KMS-11 (cell line): ENCODE measurements around the gene STT3B.

Source experiments
- H2AFZ ChIP-seq: fragments of 200-600 bp; sonication (generic); 2 replicates; pipeline ENCODE4 v1.6.1; 2016; ENCODE audit warnings: antibody characterized with exemption, mixed run types, low read depth
- H3K27ac ChIP-seq: fragments of 200-600 bp; sonication (generic); 2 replicates; pipeline ENCODE4 v1.6.1; 2016; ENCODE audit warnings: mild to moderate bottlenecking, mixed run types
- H3K27me3 ChIP-seq: fragments of 200-600 bp; sonication (generic); 2 replicates; pipeline ENCODE4 v1.6.1; 2017; ENCODE audit warnings: mild to moderate bottlenecking, low read depth, mixed run types, moderate library complexity; ENCODE audit not compliant: insufficient read depth
- H3K36me3 ChIP-seq: fragments of 200-600 bp; sonication (generic); 2 replicates; pipeline ENCODE4 v1.6.1; 2017; ENCODE audit warnings: mild to moderate bottlenecking, mixed run types; ENCODE audit not compliant: insufficient read depth
- H3K4me1 ChIP-seq: fragments of 200-600 bp; sonication (generic); 2 replicates; pipeline ENCODE4 v1.6.1; 2016; ENCODE audit warnings: mild to moderate bottlenecking, low read depth, mixed run types; ENCODE audit not compliant: poor library complexity, severe bottlenecking
- H3K4me2 ChIP-seq: fragments of 200-600 bp; sonication (generic); 2 replicates; pipeline ENCODE4 v1.7.0; 2016; ENCODE audit warnings: mild to moderate bottlenecking, mixed run types
- H3K4me3 ChIP-seq: fragments of 200-600 bp; sonication (generic); IDR thresholded peaks from 2 replicates; pipeline ENCODE4 v1.6.1; 2017; ENCODE audit warnings: low read depth, low read length, mixed read lengths; ENCODE audit not compliant: insufficient read depth
- H3K79me2 ChIP-seq: fragments of 200-600 bp; sonication (generic); 2 replicates; pipeline ENCODE4 v1.6.1; 2016; ENCODE audit warnings: low read depth, mixed run types; ENCODE audit not compliant: insufficient read depth
- H3K9ac ChIP-seq: fragments of 200-600 bp; sonication (generic); 2 replicates; pipeline ENCODE4 v1.6.1; 2016; ENCODE audit warnings: mild to moderate bottlenecking, mixed run types
- H4K20me1 ChIP-seq: fragments of 200-600 bp; sonication (generic); 2 replicates; pipeline ENCODE4 v1.6.1; 2016; ENCODE audit warnings: mild to moderate bottlenecking, mixed run types; ENCODE audit not compliant: insufficient read depth
- TF ChIP-seq, protein P1 (sequence below): fragments of 200-600 bp; sonication (generic); conservative IDR thresholded peaks from 2 replicates; pipeline ENCODE4 v1.6.1; 2017; ENCODE audit warnings: low read depth, mild to moderate bottlenecking, antibody characterized with exemption, low read length, moderate library complexity, mixed read lengths

STT3B gene

DNA sequence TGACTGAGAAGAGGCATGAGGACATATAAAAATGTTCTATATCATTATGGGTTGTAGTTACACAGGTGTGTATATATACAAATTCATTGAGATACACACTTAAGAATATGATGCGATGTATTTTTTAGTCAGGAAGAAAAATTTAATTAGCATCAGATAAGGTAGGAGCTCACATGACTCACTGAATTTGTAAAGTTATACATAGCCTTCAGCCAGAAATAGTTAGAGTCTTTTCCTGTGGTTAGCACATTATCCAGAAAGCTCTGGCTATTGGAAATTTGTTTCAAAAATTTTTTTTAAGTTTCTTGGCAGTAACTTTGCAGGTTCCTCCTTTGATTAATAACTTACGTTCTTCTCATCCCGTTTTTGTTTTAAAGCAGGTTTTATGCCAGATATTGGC, 88.6 kb downstream of the STT3B start:
- H3K79me2 ChIP-seq = no peaks in the 10 kb centered on the region
- no peaks in the 10 kb centered on the region for H3K36me3 ChIP-seq
- H3K4me1 ChIP-seq = peaks cover 10% of the 10 kb centered on the region
- H4K20me1 ChIP-seq = no peaks in the 10 kb centered on the region
- no peaks in the 10 kb centered on the region for H3K27me3 ChIP-seq
- no peak overlapping the region for H3K4me2 ChIP-seq
- no peak overlapping the region for H3K9ac ChIP-seq
- H3K4me3 ChIP-seq = no peak overlapping the region
- no peak overlapping the region for H2AFZ ChIP-seq
- H3K27ac ChIP-seq = no peak overlapping the region
- TF ChIP-seq, protein P1, sequence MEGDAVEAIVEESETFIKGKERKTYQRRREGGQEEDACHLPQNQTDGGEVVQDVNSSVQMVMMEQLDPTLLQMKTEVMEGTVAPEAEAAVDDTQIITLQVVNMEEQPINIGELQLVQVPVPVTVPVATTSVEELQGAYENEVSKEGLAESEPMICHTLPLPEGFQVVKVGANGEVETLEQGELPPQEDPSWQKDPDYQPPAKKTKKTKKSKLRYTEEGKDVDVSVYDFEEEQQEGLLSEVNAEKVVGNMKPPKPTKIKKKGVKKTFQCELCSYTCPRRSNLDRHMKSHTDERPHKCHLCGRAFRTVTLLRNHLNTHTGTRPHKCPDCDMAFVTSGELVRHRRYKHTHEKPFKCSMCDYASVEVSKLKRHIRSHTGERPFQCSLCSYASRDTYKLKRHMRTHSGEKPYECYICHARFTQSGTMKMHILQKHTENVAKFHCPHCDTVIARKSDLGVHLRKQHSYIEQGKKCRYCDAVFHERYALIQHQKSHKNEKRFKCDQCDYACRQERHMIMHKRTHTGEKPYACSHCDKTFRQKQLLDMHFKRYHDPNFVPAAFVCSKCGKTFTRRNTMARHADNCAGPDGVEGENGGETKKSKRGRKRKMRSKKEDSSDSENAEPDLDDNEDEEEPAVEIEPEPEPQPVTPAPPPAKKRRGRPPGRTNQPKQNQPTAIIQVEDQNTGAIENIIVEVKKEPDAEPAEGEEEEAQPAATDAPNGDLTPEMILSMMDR = no peak

DNA sequence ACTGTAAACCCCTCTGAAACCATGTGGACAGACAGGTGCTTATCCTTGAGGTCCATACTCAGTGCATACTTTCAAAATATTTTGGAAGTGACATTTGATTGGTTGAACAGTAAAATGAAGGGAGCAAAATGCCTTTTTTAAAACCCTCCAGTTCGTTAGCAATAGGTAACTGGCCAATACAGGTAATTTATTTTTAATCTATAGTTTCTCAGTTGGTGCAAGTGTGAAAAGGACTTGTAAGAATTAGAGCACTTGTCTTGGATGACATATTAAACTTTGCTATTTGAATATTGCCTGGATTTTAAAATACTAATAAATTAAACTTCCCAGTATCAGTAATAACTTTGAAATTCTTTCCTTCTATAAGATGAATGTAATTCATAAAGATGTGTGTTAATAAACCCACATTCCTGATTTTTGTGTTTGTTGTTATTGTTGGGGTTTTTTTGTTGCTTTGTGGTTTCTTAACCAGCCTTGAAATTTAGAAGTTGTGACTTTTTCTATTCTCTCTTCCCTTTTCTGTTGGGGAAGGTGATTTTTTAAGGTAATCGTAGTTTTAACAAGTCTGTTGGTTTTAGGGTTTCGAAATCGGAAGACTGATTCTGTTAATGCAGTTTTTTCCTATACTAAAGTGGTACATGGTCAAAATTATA, 90.0 kb downstream of the STT3B start:
- no peaks in the 10 kb centered on the region for H3K36me3 ChIP-seq

GRCh38 chr3:31624083-31624709, 91.5 kb downstream of the STT3B start:
- H3K9ac ChIP-seq = no peak overlapping the region
- H3K36me3 ChIP-seq = no peaks in the 10 kb centered on the region
- H3K4me3 ChIP-seq = no peak overlapping the region
- H3K4me1 ChIP-seq = peaks cover 10% of the 10 kb centered on the region
- no peak overlapping the region for H3K27ac ChIP-seq
- no peak overlapping the region for H3K4me2 ChIP-seq
- TF ChIP-seq, protein P1 = no peak
- no peaks in the 10 kb centered on the region for H3K79me2 ChIP-seq
- H2AFZ ChIP-seq = no peak overlapping the region
- no peaks in the 10 kb centered on the region for H3K27me3 ChIP-seq
- H4K20me1 ChIP-seq = no peaks in the 10 kb centered on the region

More for the DNA sequence above, 90.0 kb downstream of the STT3B start:
- H3K4me2 ChIP-seq = no peak overlapping the region
- no peaks in the 10 kb centered on the region for H3K27me3 ChIP-seq
- H3K4me1 ChIP-seq = peaks cover 10% of the 10 kb centered on the region
- no peak overlapping the region for H3K9ac ChIP-seq
- H2AFZ ChIP-seq = no peak overlapping the region
- no peaks in the 10 kb centered on the region for H4K20me1 ChIP-seq
- no peak overlapping the region for H3K27ac ChIP-seq
- TF ChIP-seq, protein P1 = no peak
- no peaks in the 10 kb centered on the region for H3K79me2 ChIP-seq
- no peak overlapping the region for H3K4me3 ChIP-seq

DNA sequence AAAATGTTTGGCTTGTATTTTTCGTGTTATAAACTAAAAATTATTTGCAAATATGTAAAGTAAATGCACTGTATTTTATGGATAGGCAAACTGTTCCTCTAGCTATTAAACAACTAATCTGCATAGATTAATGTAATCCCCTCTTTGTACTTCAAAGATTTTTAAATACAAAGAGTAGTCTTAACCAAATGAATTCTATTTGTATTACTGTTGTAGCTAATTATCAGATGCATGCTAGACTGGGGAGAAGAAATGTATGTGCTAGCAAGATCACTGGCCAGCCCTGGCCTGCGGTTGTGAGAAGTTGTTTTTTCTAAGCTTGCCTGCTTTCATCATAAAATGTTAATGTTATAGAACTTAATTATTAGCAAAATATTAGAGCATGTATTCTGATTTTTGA, 92.6 kb downstream of the STT3B start:
- Histone ChIP-seq H3K36me3 (no peaks in the 10 kb centered on the region), H3K4me2 (no peak overlapping the region), H3K27ac (no peak overlapping the region), H3K9ac (no peak overlapping the region), H3K27me3 (no peaks in the 10 kb centered on the region), H3K4me1 (peaks cover 7% of the 10 kb centered on the region), H3K79me2 (no peaks in the 10 kb centered on the region), H4K20me1 (no peaks in the 10 kb centered on the region), H3K4me3 (no peak overlapping the region), H2AFZ (no peak overlapping the region)
- TF ChIP-seq, protein P1 = no peak
